ENCODE data around the gene IL10RB.
A peak's percentile ranks its signal among the peaks of the same experiment; 100 is the strongest.

The IL10RB gene

DNA sequence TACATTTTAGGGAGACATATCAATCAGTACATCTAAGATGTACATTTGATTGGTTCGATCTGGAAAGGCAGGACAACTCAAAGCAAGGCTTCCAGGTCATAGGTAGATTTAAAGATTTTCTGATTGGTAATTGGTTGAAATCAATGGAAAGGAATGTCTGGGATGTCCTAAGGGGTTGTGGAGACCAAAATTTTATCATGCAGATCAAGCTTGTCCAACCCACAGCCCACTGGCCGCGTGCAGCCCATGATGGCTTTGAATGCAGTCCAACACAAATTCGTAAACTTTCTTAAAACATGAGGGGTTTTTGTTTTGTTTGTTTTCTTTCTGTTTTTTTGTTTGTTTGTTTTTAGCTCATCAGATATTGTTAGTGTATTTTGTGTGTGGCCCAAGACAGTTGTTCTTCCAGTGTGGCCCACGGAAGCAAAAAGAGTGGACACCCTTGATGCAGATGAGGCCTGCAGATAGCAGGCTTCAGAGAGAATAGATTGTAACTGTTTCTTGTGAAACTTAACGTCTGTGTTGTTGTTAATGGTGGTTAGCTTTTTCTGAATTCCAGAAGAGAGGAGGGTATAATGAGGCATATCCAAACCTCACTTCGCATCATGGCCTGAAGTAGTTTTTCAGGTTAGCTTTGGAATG, 61.7 kb downstream of the IL10RB start:
- Mint-ChIP-seq H3K4me1 (ENCODE audit: low read depth) (peaks cover 49% of the 10 kb centered on the region), H3K27me3 (ENCODE audit: low read depth) (no peaks in the 10 kb centered on the region), H3K27ac (no peak overlapping the region), H3K9me3 (peaks cover 9% of the 10 kb centered on the region), H3K4me3 (peak overlapping the region; percentile 4), H3K36me3 (ENCODE audit: low read depth) (peaks cover 28% of the 10 kb centered on the region)
- no peak for DNase-seq (ENCODE audit: low spot score)

DNA sequence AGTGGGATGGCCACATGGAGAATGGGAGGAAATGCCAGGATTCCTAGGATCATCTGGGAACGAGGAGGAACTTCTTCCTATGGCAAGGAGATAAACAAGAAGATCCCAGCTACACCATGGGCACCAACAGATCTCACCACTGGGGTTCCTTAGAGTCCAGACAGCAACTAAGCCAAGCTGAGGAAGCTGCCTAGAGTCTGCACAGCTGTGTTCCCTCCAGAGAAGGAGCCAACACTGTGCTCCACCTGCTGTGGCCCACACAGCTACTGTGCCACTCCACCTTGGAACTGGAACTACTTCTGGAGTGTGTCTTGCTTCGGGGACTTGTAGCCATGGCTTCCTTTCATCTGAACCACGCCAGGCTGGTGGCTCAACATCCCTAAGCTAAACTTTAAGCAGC, 64.6 kb downstream of the IL10RB start:
- Mint-ChIP-seq H3K4me1 (ENCODE audit: low read depth) (peaks cover 55% of the 10 kb centered on the region), H3K4me3 (no peak overlapping the region), H3K36me3 (ENCODE audit: low read depth) (peaks cover 51% of the 10 kb centered on the region), H3K9me3 (peaks cover 20% of the 10 kb centered on the region), H3K27ac (peak overlapping the region; percentile 45), H3K27me3 (ENCODE audit: low read depth) (no peaks in the 10 kb centered on the region)
- DNase-seq (ENCODE audit: low spot score), result no peak

DNA sequence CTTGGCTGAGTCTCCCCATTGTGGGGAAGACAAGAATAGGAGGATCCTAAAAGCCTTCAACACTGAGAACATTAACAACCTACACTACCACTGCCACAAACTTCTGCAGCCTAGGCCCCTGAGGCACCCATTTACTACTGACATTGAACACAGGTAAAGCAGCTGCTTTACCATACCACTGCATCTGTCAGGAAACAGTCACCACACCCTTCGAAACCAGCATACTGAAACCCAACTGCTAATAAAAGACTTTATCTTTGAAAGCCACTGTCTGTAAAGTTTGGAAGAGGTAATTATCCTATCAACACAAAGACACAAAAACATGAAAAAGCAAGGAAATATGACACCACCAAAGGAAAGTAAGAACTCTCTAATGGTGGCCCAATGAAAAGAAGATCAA, 66.0 kb downstream of the IL10RB start:
- H3K27ac Mint-ChIP-seq, result peak overlapping the region; percentile 75
- H3K36me3 Mint-ChIP-seq (ENCODE audit: low read depth), result peaks cover 53% of the 10 kb centered on the region
- no peaks in the 10 kb centered on the region for H3K27me3 Mint-ChIP-seq (ENCODE audit: low read depth)
- H3K4me1 Mint-ChIP-seq (ENCODE audit: low read depth), result peaks cover 53% of the 10 kb centered on the region
- peak overlapping the region; percentile 62 for H3K4me3 Mint-ChIP-seq
- DNase-seq (ENCODE audit: low spot score), result no peak
- H3K9me3 Mint-ChIP-seq, result peaks cover 20% of the 10 kb centered on the region

DNA sequence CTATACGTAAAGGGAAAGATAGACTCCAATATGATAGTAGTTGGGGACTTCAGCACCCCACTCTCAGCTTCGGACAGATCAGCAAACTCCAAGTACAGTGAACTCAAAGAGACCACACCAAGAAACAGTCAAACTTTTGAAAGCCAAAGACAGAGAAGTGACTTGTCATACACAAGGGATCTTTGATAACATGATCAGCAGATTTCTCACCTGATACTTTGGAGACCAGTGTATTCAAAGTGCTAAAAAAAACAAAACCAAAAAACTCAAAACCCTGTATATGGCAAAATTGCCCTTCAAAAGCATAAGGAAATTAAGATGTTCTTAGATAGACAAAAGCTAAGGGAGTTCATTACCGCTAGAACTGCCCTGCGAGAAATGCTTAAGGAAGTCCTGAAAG, 68.0 kb downstream of the IL10RB start:
- DNase-seq (ENCODE audit: low spot score), result no peak
- Mint-ChIP-seq H3K9me3 (peaks cover 20% of the 10 kb centered on the region), H3K36me3 (ENCODE audit: low read depth) (peaks cover 52% of the 10 kb centered on the region), H3K4me3 (no peak overlapping the region), H3K4me1 (ENCODE audit: low read depth) (peaks cover 41% of the 10 kb centered on the region), H3K27ac (peak overlapping the region; percentile 26), H3K27me3 (ENCODE audit: low read depth) (no peaks in the 10 kb centered on the region)

DNA sequence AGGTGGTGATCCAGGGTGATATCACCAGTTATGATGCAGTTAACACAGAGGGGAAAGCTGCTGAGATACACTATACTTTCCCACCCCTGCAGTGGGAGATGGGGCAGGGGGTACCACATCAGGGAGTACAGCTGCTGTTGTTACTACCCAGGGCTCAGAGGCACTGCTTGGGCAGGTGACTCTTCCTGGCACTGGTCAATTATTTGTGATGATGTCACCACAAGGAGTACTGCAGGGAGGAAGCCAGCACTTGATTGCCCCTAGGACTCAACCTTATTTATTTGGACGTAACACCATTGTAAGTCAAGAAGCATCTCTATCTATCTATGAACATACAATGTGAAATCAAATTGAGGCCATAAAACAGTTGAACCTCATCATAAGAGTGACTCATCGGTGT, 68.7 kb downstream of the IL10RB start:
- no peaks in the 10 kb centered on the region for H3K27me3 Mint-ChIP-seq (ENCODE audit: low read depth)
- peaks cover 39% of the 10 kb centered on the region for H3K4me1 Mint-ChIP-seq (ENCODE audit: low read depth)
- DNase-seq (ENCODE audit: low spot score), result no peak
- H3K9me3 Mint-ChIP-seq, result peaks cover 20% of the 10 kb centered on the region
- no peak overlapping the region for H3K27ac Mint-ChIP-seq
- H3K36me3 Mint-ChIP-seq (ENCODE audit: low read depth), result peaks cover 53% of the 10 kb centered on the region
- H3K4me3 Mint-ChIP-seq, result no peak overlapping the region

DNA sequence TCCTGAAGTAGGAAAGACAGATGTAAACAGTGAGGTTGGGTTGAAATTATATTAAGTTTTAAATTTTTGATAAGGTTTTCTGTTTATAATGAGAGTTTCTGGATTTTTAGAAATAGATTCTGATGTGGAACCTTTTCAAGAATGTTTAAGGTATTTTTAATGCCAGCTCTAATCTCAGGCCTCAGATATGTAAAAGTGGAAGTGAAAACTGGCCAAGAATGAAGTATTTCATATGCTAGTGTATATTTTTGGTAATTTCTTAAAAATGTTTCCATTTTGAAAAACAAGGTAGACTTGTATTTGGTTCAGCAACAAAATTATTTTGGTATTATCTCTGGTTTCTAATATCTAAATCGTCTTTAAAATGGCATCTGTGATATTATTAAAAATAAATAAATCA, 73.0 kb downstream of the IL10RB start:
- Mint-ChIP-seq H3K4me1 (ENCODE audit: low read depth) (peaks cover 10% of the 10 kb centered on the region), H3K27ac (no peak overlapping the region), H3K9me3 (peaks cover 2% of the 10 kb centered on the region), H3K4me3 (no peak overlapping the region), H3K27me3 (ENCODE audit: low read depth) (no peaks in the 10 kb centered on the region), H3K36me3 (ENCODE audit: low read depth) (peaks cover 39% of the 10 kb centered on the region)
- no peak for DNase-seq (ENCODE audit: low spot score)

DNA sequence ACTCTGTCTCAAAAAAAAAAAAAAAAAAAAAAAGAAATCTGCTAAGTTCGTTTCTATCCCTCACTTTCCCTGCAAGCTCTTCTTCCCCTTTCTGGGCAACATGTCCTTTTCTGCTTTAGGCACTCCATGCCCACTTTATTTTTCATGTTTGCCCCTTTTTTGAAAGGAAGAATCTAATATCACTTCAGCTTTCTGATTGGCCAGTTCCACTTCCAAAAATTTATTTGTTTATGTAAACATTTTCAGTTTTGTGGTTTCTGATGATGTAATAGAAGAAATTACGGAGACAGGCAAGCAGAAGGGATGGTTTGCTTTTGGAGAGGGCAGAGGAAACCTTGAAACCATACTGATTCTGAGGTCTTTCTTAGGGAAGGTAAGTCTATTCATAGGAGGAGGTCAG, 73.8 kb downstream of the IL10RB start:
- H3K27me3 Mint-ChIP-seq (ENCODE audit: low read depth), result no peaks in the 10 kb centered on the region
- no peak for DNase-seq (ENCODE audit: low spot score)
- no peak overlapping the region for H3K27ac Mint-ChIP-seq
- H3K4me3 Mint-ChIP-seq, result no peak overlapping the region
- H3K36me3 Mint-ChIP-seq (ENCODE audit: low read depth), result peaks cover 32% of the 10 kb centered on the region
- H3K4me1 Mint-ChIP-seq (ENCODE audit: low read depth), result peaks cover 7% of the 10 kb centered on the region
- H3K9me3 Mint-ChIP-seq, result no peaks in the 10 kb centered on the region

DNA sequence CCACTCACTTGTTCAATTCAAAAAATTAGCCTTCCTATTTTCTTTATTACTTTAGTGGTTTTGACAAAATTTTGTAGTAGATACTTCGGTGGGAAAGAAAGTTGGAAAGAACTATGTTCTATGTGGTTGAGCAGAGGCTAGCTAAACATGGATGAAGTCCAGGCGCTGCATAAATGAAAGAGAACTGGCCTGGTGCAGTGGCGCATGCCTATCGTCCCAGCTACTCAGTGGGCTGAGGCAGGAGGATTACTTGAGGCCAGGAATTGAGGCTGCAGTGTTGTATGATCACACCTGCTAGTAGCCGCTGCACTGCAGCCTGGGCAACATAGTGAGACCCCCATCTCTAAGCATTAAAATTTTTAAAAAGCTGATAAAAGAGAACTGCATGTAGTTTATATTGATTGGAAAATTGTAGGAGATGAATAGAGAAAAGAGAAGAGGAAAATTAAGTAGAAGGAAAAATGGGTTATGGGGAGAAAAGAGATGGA, 79.6 kb downstream of the IL10RB start:
- no peak overlapping the region for H3K27ac Mint-ChIP-seq
- peaks cover 58% of the 10 kb centered on the region for H3K36me3 Mint-ChIP-seq (ENCODE audit: low read depth)
- no peak overlapping the region for H3K4me3 Mint-ChIP-seq
- no peaks in the 10 kb centered on the region for H3K9me3 Mint-ChIP-seq
- no peaks in the 10 kb centered on the region for H3K27me3 Mint-ChIP-seq (ENCODE audit: low read depth)
- H3K4me1 Mint-ChIP-seq (ENCODE audit: low read depth), result peaks cover 4% of the 10 kb centered on the region
- no peak for DNase-seq (ENCODE audit: low spot score)

Measured in T-helper 2 cell treated with Interferon-gamma antibody and Interleukin-4, amounts not matched to agents 5 μg/mL and 100 μg/mL, for 36 hours (primary cell).